H1 (cell line): Measurements from ENCODE around the gene SNX27. TPM values are rescaled to one million over a fixed set of nuclear protein-coding genes. Genes with fewer than 3 reads are reported as not detected.

ENCODE experiments used
- CTCF ChIA-PET: fragments of 300-600 bp; sonication (Branson Sonifier 250); formaldehyde crosslinking; loops from one replicate; lab custom pipeline; 2021; ENCODE audit not compliant: partially characterized antibody; lab: Charles Lee
- POLR2A ChIA-PET: fragments of 300-600 bp; sonication (Branson Sonifier 250); formaldehyde crosslinking; loops from one replicate; lab custom pipeline; 2021; ENCODE audit warnings: inconsistent platforms; ENCODE audit not compliant: partially characterized antibody; lab: Charles Lee
- DNase-seq, 2 experiments: peaks; one replicate each; pipeline versions ENCODE4 v3.0.0 to v3.0.0-alpha.2; 2010 to 2022; ENCODE audit warnings: low spot score in 2 of 2, low read depth in 1 of 2, mixed read lengths in 1 of 2
- FAIRE-seq: peaks from 2 replicates; lab custom pipeline; 2011; peaks lifted over from hg19 to GRCh38; lab: Jason Lieb, UNC
- H2AFZ ChIP-seq: 2 replicates; pipeline ENCODE4 v1.8.1; 2012; ENCODE audit warnings: low read length, inconsistent platforms
- H2AK5ac ChIP-seq: 2 replicates; pipeline ENCODE4 v1.6.1; 2013; ENCODE audit warnings: low read depth, low read length
- H2BK120ac ChIP-seq: replicated peaks from 2 replicates; pipeline ENCODE3; 2013; ENCODE audit warnings: low read depth, low read length, inconsistent platforms
- H2BK12ac ChIP-seq: 2 replicates; pipeline ENCODE4 v1.6.1; 2013; ENCODE audit warnings: low read depth, low read length
- H2BK15ac ChIP-seq: 2 replicates; pipeline ENCODE4 v1.6.1; 2013; ENCODE audit warnings: low read length
- H2BK20ac ChIP-seq: 2 replicates; pipeline ENCODE4 v1.6.1; 2013; ENCODE audit warnings: low read length
- H2BK5ac ChIP-seq: 2 replicates; pipeline ENCODE4 v1.6.1; 2013; ENCODE audit warnings: low read depth, low read length
- H3K14ac ChIP-seq: 2 replicates; pipeline ENCODE4 v1.6.1; 2013; ENCODE audit warnings: inconsistent platforms; ENCODE audit not compliant: insufficient read length
- H3K18ac ChIP-seq: 2 replicates; pipeline ENCODE4 v1.6.1; 2013; ENCODE audit warnings: low read length; ENCODE audit errors: extremely low read depth
- H3K23ac ChIP-seq: 2 replicates; pipeline ENCODE4 v1.6.1; 2013; ENCODE audit warnings: inconsistent platforms; ENCODE audit not compliant: insufficient read length
- H3K23me2 ChIP-seq: 2 replicates; pipeline ENCODE4 v1.6.1; 2013; ENCODE audit warnings: low read depth, low read length
- H3K27ac ChIP-seq: 2 replicates; pipeline ENCODE4 v1.6.1; 2011; ENCODE audit warnings: low read depth, low read length, inconsistent platforms
- H3K27me3 ChIP-seq, 4 experiments: replicated peaks in 1 of 4; 1 replicate in 1 of 4; 2 replicates in 3 of 4; pipeline versions ENCODE4 v1.6.1 to v1.8.1; 2011 to 2013; ENCODE audit warnings: low read length in 3 of 4, mild to moderate bottlenecking in 3 of 4, inconsistent platforms in 2 of 4, mixed read lengths in 2 of 4, moderate library complexity in 1 of 4; ENCODE audit not compliant: control insufficient read depth in 3 of 4, insufficient read depth in 3 of 4; ENCODE audit errors: extremely low read depth in 1 of 4
- H3K36me3 ChIP-seq, 4 experiments: 2 replicates each; pipeline versions ENCODE4 v1.6.1 to v1.8.1; 2011 to 2013; ENCODE audit warnings: mild to moderate bottlenecking in 4 of 4, low read length in 3 of 4, moderate library complexity in 2 of 4, control low read depth in 1 of 4, inconsistent platforms in 1 of 4; ENCODE audit not compliant: insufficient read depth in 4 of 4, control insufficient read depth in 2 of 4
- H3K4ac ChIP-seq: replicated peaks from 2 replicates; pipeline ENCODE3; 2013; ENCODE audit warnings: low read length, low read depth, mixed read lengths, inconsistent platforms; ENCODE audit not compliant: insufficient read length
- H3K4me1 ChIP-seq, 4 experiments: replicated peaks in 1 of 4; 1 replicate in 1 of 4; 2 replicates in 3 of 4; pipeline versions ENCODE4 v1.6.1 to v1.8.1; 2011 to 2013; ENCODE audit warnings: low read length in 3 of 4, inconsistent platforms in 2 of 4, mixed read lengths in 1 of 4; ENCODE audit not compliant: insufficient read depth in 4 of 4, control insufficient read depth in 3 of 4
- H3K4me2 ChIP-seq, 2 experiments: 2 replicates each; pipeline versions ENCODE4 v1.6.1 to v1.8.1; 2011 to 2013; ENCODE audit warnings: low read depth in 2 of 2, low read length in 2 of 2, control low read depth in 1 of 2, inconsistent platforms in 1 of 2, mild to moderate bottlenecking in 1 of 2; ENCODE audit not compliant: insufficient read depth in 1 of 2
- H3K4me3 ChIP-seq, 4 experiments: fragments of 200-600, 300-600 bp in 1 of 4; sonication (generic), shearing (Covaris generic), sonication (Bioruptor Twin) in 1 of 4; 2 replicates each; pipeline versions ENCODE4 v1.5.1 to v1.8.1; 2011 to 2016; ENCODE audit warnings: low read length in 4 of 4, low read depth in 3 of 4, control low read depth in 2 of 4, inconsistent platforms in 2 of 4, mild to moderate bottlenecking in 2 of 4, mixed read lengths in 1 of 4, moderate library complexity in 1 of 4; ENCODE audit not compliant: insufficient read depth in 2 of 4; ENCODE audit errors: extremely low read depth in 1 of 4
- H3K56ac ChIP-seq: replicated peaks from 2 replicates; pipeline ENCODE3; 2013; ENCODE audit warnings: low read depth, mild to moderate bottlenecking, mixed read lengths, low read length, inconsistent platforms; ENCODE audit not compliant: insufficient read length
- H3K79me1 ChIP-seq: 2 replicates; pipeline ENCODE4 v1.6.1; 2013; ENCODE audit warnings: low read depth, low read length, control low read depth
- H3K79me2 ChIP-seq, 2 experiments: 2 replicates each; pipeline versions ENCODE4 v1.6.1 to v1.8.1; 2012 to 2013; ENCODE audit warnings: low read length in 2 of 2, mild to moderate bottlenecking in 2 of 2, inconsistent platforms in 1 of 2; ENCODE audit not compliant: insufficient read depth in 2 of 2, control insufficient read depth in 1 of 2
- H3K9ac ChIP-seq, 4 experiments: replicated peaks in 1 of 4; 1 replicate in 1 of 4; 2 replicates in 3 of 4; pipeline versions ENCODE4 v1.6.1 to v1.8.1; 2011 to 2013; ENCODE audit warnings: low read depth in 3 of 4, low read length in 3 of 4, control low read depth in 2 of 4, mild to moderate bottlenecking in 2 of 4, moderate library complexity in 2 of 4, inconsistent platforms in 1 of 4; ENCODE audit errors: extremely low read depth in 1 of 4
- H3K9me3 ChIP-seq, 2 experiments: 2 replicates each; pipeline versions ENCODE4 v1.6.1 to v1.8.1; 2012 to 2013; ENCODE audit warnings: mild to moderate bottlenecking in 2 of 2, moderate library complexity in 2 of 2, control low read depth in 1 of 2, inconsistent platforms in 1 of 2, low read depth in 1 of 2, low read length in 1 of 2, mixed read lengths in 1 of 2; ENCODE audit not compliant: insufficient read depth in 2 of 2
- H4K20me1 ChIP-seq, 2 experiments: replicated peaks in 1 of 2; 2 replicates each; pipeline versions ENCODE3 to v1.8.1; 2011 to 2013; ENCODE audit warnings: inconsistent platforms in 2 of 2, low read length in 2 of 2, mild to moderate bottlenecking in 1 of 2; ENCODE audit not compliant: insufficient read depth in 2 of 2, control insufficient read depth in 1 of 2
- H4K5ac ChIP-seq: 2 replicates; pipeline ENCODE4 v1.6.1; 2013; ENCODE audit warnings: low read length, low read depth, mixed read lengths, inconsistent platforms; ENCODE audit not compliant: insufficient read length
- H4K8ac ChIP-seq: 2 replicates; pipeline ENCODE4 v1.8.0; 2013; ENCODE audit warnings: mild to moderate bottlenecking, moderate library complexity, low read length, inconsistent platforms; ENCODE audit not compliant: insufficient read depth; ENCODE audit errors: extremely low read depth
- H4K91ac ChIP-seq: replicated peaks from 2 replicates; pipeline ENCODE3; 2013; ENCODE audit warnings: low read length, mixed read lengths, inconsistent platforms; ENCODE audit not compliant: insufficient read length
- MAX ChIP-seq: IDR thresholded peaks from 2 replicates; pipeline ENCODE4 v1.6.1; 2012; ENCODE audit warnings: inconsistent platforms
- SIX5 ChIP-seq: IDR thresholded peaks from 2 replicates; pipeline ENCODE4 v1.6.1; 2011; ENCODE audit warnings: mild to moderate bottlenecking, low read depth, low read length
- polyA plus RNA-seq, 7 experiments: library from polyadenylated mRNA; depleted of rRNA in 3 of 7; stranded (reverse) in 5 of 7; unstranded in 2 of 7; fragments of >200 nt in 5 of 7; fragments of 200-250 nt in 2 of 7; gene quantifications; 1 replicate in 5 of 7; 2 replicates in 1 of 7; 4 replicates in 1 of 7; pipeline versions ENCODE4 v1.2.1 to v1.2.3, GENCODE V29; 2011 to 2013; ENCODE audit warnings: missing spikeins in 2 of 7, mixed read lengths in 2 of 7
- total RNA-seq: library from RNA; stranded (reverse); fragmentation: NEBNext Ultra II Directional; extraction: Animal tissue kit (Norgen Biotek cat#: 25700); gene quantifications from 2 replicates; pipeline ENCODE4 v1.2.1, GENCODE V29; 2021

SNX27 gene
- total and polyA plus RNA-seq, 2 of the 8 experiments (the other 6 are each of a cell fraction or from before 2014, with no cell fraction given) = 23.4 to 65.4 TPM

GRCh38 chr1:151737479-151737878, 125.6 kb downstream of the SNX27 start:
- no peak for FAIRE-seq
- H4K91ac ChIP-seq = no peak overlapping the region
- CTCF ChIA-PET = interaction anchor here (0.8 to 2.6 kb wide), 5 partner anchors 21 to 143 kb away, joined by 3 to 7 read pairs (median 4); partner anchors contain the start of gene CELF3

More at GRCh38 chr1:151737479-151737878, 125.6 kb downstream of the SNX27 start:
- H2AFZ ChIP-seq = no peak overlapping the region
- H3K4ac ChIP-seq = no peak overlapping the region
- H3K27me3 ChIP-seq = no peaks in the 10 kb centered on the region; a peak in 1 of 7 replicates
- peaks cover 0 to 5% (median 3%) of the 10 kb centered on the region in 4 experiments; a peak in 3 of 7 replicates for H3K4me1 ChIP-seq
- H4K5ac ChIP-seq = no peak overlapping the region
- no peak overlapping the region for H3K56ac ChIP-seq
- H2BK12ac ChIP-seq = no peak overlapping the region
- POLR2A ChIA-PET = no interaction called here
- H3K36me3 ChIP-seq = no peaks in the 10 kb centered on the region
- H3K23me2 ChIP-seq = no peaks in the 10 kb centered on the region
- no peak overlapping the region for H3K23ac ChIP-seq
- no peak overlapping the region for H2BK15ac ChIP-seq
- H3K79me1 ChIP-seq = no peaks in the 10 kb centered on the region
- H3K9me3 ChIP-seq = peaks cover 16 to 18% of the 10 kb centered on the region in 2 experiments
- no peak overlapping the region for H3K18ac ChIP-seq
- no peak overlapping the region for H4K8ac ChIP-seq
- no peak for DNase-seq
- no peak overlapping the region for H2BK5ac ChIP-seq
- no peak overlapping the region for H2AK5ac ChIP-seq
- no peak overlapping the region for H2BK20ac ChIP-seq
- H3K4me3 ChIP-seq = no peak overlapping the region
- no peak overlapping the region for H3K4me2 ChIP-seq
- H4K20me1 ChIP-seq = no peaks in the 10 kb centered on the region
- TF ChIP-seq SIX5 = no peak
- no peak for TF ChIP-seq MAX
- H3K27ac ChIP-seq = no peak overlapping the region
- no peak overlapping the region for H3K14ac ChIP-seq
- H2BK120ac ChIP-seq = no peak overlapping the region
- no peak overlapping the region for H3K9ac ChIP-seq
- no peaks in the 10 kb centered on the region for H3K79me2 ChIP-seq
